H1 (cell line): ENCODE data around the gene PPP1R12C. TPM values are rescaled to one million over a fixed set of nuclear protein-coding genes. Genes with fewer than 3 reads are reported as not detected.

Experiments used
- CTCF ChIA-PET: fragments of 300-600 bp; sonication (Branson Sonifier 250); formaldehyde crosslinking; loops from one replicate; lab custom pipeline; 2021; ENCODE audit not compliant: partially characterized antibody; lab: Charles Lee
- POLR2A ChIA-PET: fragments of 300-600 bp; sonication (Branson Sonifier 250); formaldehyde crosslinking; loops from one replicate; lab custom pipeline; 2021; ENCODE audit warnings: inconsistent platforms; ENCODE audit not compliant: partially characterized antibody; lab: Charles Lee
- DNase-seq, 2 experiments: peaks; one replicate each; pipeline versions ENCODE4 v3.0.0 to v3.0.0-alpha.2; 2010 to 2022; ENCODE audit warnings: low spot score in 2 of 2, low read depth in 1 of 2, mixed read lengths in 1 of 2
- FAIRE-seq: peaks from 2 replicates; lab custom pipeline; 2011; peaks lifted over from hg19 to GRCh38; lab: Jason Lieb, UNC
- H2AFZ ChIP-seq: 2 replicates; pipeline ENCODE4 v1.8.1; 2012; ENCODE audit warnings: low read length, inconsistent platforms
- H2AK5ac ChIP-seq: 2 replicates; pipeline ENCODE4 v1.6.1; 2013; ENCODE audit warnings: low read depth, low read length
- H2BK120ac ChIP-seq: replicated peaks from 2 replicates; pipeline ENCODE3; 2013; ENCODE audit warnings: low read depth, low read length, inconsistent platforms
- H2BK12ac ChIP-seq: 2 replicates; pipeline ENCODE4 v1.6.1; 2013; ENCODE audit warnings: low read depth, low read length
- H2BK15ac ChIP-seq: 2 replicates; pipeline ENCODE4 v1.6.1; 2013; ENCODE audit warnings: low read length
- H2BK20ac ChIP-seq: 2 replicates; pipeline ENCODE4 v1.6.1; 2013; ENCODE audit warnings: low read length
- H2BK5ac ChIP-seq: 2 replicates; pipeline ENCODE4 v1.6.1; 2013; ENCODE audit warnings: low read depth, low read length
- H3K14ac ChIP-seq: 2 replicates; pipeline ENCODE4 v1.6.1; 2013; ENCODE audit warnings: inconsistent platforms; ENCODE audit not compliant: insufficient read length
- H3K18ac ChIP-seq: 2 replicates; pipeline ENCODE4 v1.6.1; 2013; ENCODE audit warnings: low read length; ENCODE audit errors: extremely low read depth
- H3K23ac ChIP-seq: 2 replicates; pipeline ENCODE4 v1.6.1; 2013; ENCODE audit warnings: inconsistent platforms; ENCODE audit not compliant: insufficient read length
- H3K23me2 ChIP-seq: 2 replicates; pipeline ENCODE4 v1.6.1; 2013; ENCODE audit warnings: low read depth, low read length
- H3K27ac ChIP-seq: 2 replicates; pipeline ENCODE4 v1.6.1; 2011; ENCODE audit warnings: low read depth, low read length, inconsistent platforms
- H3K27me3 ChIP-seq, 4 experiments: replicated peaks in 1 of 4; 1 replicate in 1 of 4; 2 replicates in 3 of 4; pipeline versions ENCODE4 v1.6.1 to v1.8.1; 2011 to 2013; ENCODE audit warnings: low read length in 3 of 4, mild to moderate bottlenecking in 3 of 4, inconsistent platforms in 2 of 4, mixed read lengths in 2 of 4, moderate library complexity in 1 of 4; ENCODE audit not compliant: control insufficient read depth in 3 of 4, insufficient read depth in 3 of 4; ENCODE audit errors: extremely low read depth in 1 of 4
- H3K36me3 ChIP-seq, 4 experiments: 2 replicates each; pipeline versions ENCODE4 v1.6.1 to v1.8.1; 2011 to 2013; ENCODE audit warnings: mild to moderate bottlenecking in 4 of 4, low read length in 3 of 4, moderate library complexity in 2 of 4, control low read depth in 1 of 4, inconsistent platforms in 1 of 4; ENCODE audit not compliant: insufficient read depth in 4 of 4, control insufficient read depth in 2 of 4
- H3K4ac ChIP-seq: replicated peaks from 2 replicates; pipeline ENCODE3; 2013; ENCODE audit warnings: low read length, low read depth, mixed read lengths, inconsistent platforms; ENCODE audit not compliant: insufficient read length
- H3K4me1 ChIP-seq, 4 experiments: replicated peaks in 1 of 4; 1 replicate in 1 of 4; 2 replicates in 3 of 4; pipeline versions ENCODE4 v1.6.1 to v1.8.1; 2011 to 2013; ENCODE audit warnings: low read length in 3 of 4, inconsistent platforms in 2 of 4, mixed read lengths in 1 of 4; ENCODE audit not compliant: insufficient read depth in 4 of 4, control insufficient read depth in 3 of 4
- H3K4me2 ChIP-seq, 2 experiments: 2 replicates each; pipeline versions ENCODE4 v1.6.1 to v1.8.1; 2011 to 2013; ENCODE audit warnings: low read depth in 2 of 2, low read length in 2 of 2, control low read depth in 1 of 2, inconsistent platforms in 1 of 2, mild to moderate bottlenecking in 1 of 2; ENCODE audit not compliant: insufficient read depth in 1 of 2
- H3K4me3 ChIP-seq, 4 experiments: fragments of 200-600, 300-600 bp in 1 of 4; sonication (generic), shearing (Covaris generic), sonication (Bioruptor Twin) in 1 of 4; 2 replicates each; pipeline versions ENCODE4 v1.5.1 to v1.8.1; 2011 to 2016; ENCODE audit warnings: low read length in 4 of 4, low read depth in 3 of 4, control low read depth in 2 of 4, inconsistent platforms in 2 of 4, mild to moderate bottlenecking in 2 of 4, mixed read lengths in 1 of 4, moderate library complexity in 1 of 4; ENCODE audit not compliant: insufficient read depth in 2 of 4; ENCODE audit errors: extremely low read depth in 1 of 4
- H3K56ac ChIP-seq: replicated peaks from 2 replicates; pipeline ENCODE3; 2013; ENCODE audit warnings: low read depth, mild to moderate bottlenecking, mixed read lengths, low read length, inconsistent platforms; ENCODE audit not compliant: insufficient read length
- H3K79me1 ChIP-seq: 2 replicates; pipeline ENCODE4 v1.6.1; 2013; ENCODE audit warnings: low read depth, low read length, control low read depth
- H3K79me2 ChIP-seq, 2 experiments: 2 replicates each; pipeline versions ENCODE4 v1.6.1 to v1.8.1; 2012 to 2013; ENCODE audit warnings: low read length in 2 of 2, mild to moderate bottlenecking in 2 of 2, inconsistent platforms in 1 of 2; ENCODE audit not compliant: insufficient read depth in 2 of 2, control insufficient read depth in 1 of 2
- H3K9ac ChIP-seq, 4 experiments: replicated peaks in 1 of 4; 1 replicate in 1 of 4; 2 replicates in 3 of 4; pipeline versions ENCODE4 v1.6.1 to v1.8.1; 2011 to 2013; ENCODE audit warnings: low read depth in 3 of 4, low read length in 3 of 4, control low read depth in 2 of 4, mild to moderate bottlenecking in 2 of 4, moderate library complexity in 2 of 4, inconsistent platforms in 1 of 4; ENCODE audit errors: extremely low read depth in 1 of 4
- H3K9me3 ChIP-seq, 2 experiments: 2 replicates each; pipeline versions ENCODE4 v1.6.1 to v1.8.1; 2012 to 2013; ENCODE audit warnings: mild to moderate bottlenecking in 2 of 2, moderate library complexity in 2 of 2, control low read depth in 1 of 2, inconsistent platforms in 1 of 2, low read depth in 1 of 2, low read length in 1 of 2, mixed read lengths in 1 of 2; ENCODE audit not compliant: insufficient read depth in 2 of 2
- H4K20me1 ChIP-seq, 2 experiments: replicated peaks in 1 of 2; 2 replicates each; pipeline versions ENCODE3 to v1.8.1; 2011 to 2013; ENCODE audit warnings: inconsistent platforms in 2 of 2, low read length in 2 of 2, mild to moderate bottlenecking in 1 of 2; ENCODE audit not compliant: insufficient read depth in 2 of 2, control insufficient read depth in 1 of 2
- H4K5ac ChIP-seq: 2 replicates; pipeline ENCODE4 v1.6.1; 2013; ENCODE audit warnings: low read length, low read depth, mixed read lengths, inconsistent platforms; ENCODE audit not compliant: insufficient read length
- H4K8ac ChIP-seq: 2 replicates; pipeline ENCODE4 v1.8.0; 2013; ENCODE audit warnings: mild to moderate bottlenecking, moderate library complexity, low read length, inconsistent platforms; ENCODE audit not compliant: insufficient read depth; ENCODE audit errors: extremely low read depth
- H4K91ac ChIP-seq: replicated peaks from 2 replicates; pipeline ENCODE3; 2013; ENCODE audit warnings: low read length, mixed read lengths, inconsistent platforms; ENCODE audit not compliant: insufficient read length
- CTCF ChIP-seq, 3 experiments: IDR thresholded peaks; 1 replicate in 2 of 3; 2 replicates in 1 of 3; pipeline versions ENCODE4 v1.5.1 to v1.6.1; 2011; ENCODE audit warnings: low read length in 3 of 3, mild to moderate bottlenecking in 3 of 3, inconsistent platforms in 2 of 3, low read depth in 1 of 3, moderate library complexity in 1 of 3; ENCODE audit not compliant: insufficient read depth in 1 of 3; ENCODE audit errors: control extremely low read depth in 1 of 3
- SIN3A ChIP-seq, 2 experiments: IDR thresholded peaks in 1 of 2; conservative IDR thresholded peaks in 1 of 2; 2 replicates each; pipeline ENCODE4 v1.6.1; 2011 to 2012; ENCODE audit warnings: low read length in 2 of 2, improper control_type of control experiment in 1 of 2, low read depth in 1 of 2, mild to moderate bottlenecking in 1 of 2
- SIRT6 ChIP-seq: IDR thresholded peaks from one replicate; pipeline ENCODE4 v1.7.1; 2012; ENCODE audit warnings: low read length, inconsistent platforms
- SRF ChIP-seq: IDR thresholded peaks from 2 replicates; pipeline ENCODE4 v1.6.1; 2011; ENCODE audit warnings: mild to moderate bottlenecking, low read depth, low read length, moderate library complexity
- WGBS, 2 experiments: shearing (Covaris generic) in 1 of 2; methylation state at CpG; one replicate each; pipeline versions ENCODE4 v1.1.6 to v1.1.7; 2013 to 2015; ENCODE audit warnings: low lambda C conversion rate in 2 of 2, mixed read lengths in 2 of 2, inconsistent platforms in 1 of 2, low coverage in 1 of 2, missing lambda C conversion rate in 1 of 2; ENCODE audit not compliant: insufficient replicate concordance in 2 of 2, insufficient coverage in 1 of 2, insufficient read length in 1 of 2; ENCODE audit errors: extremely low coverage in 1 of 2, missing lambda C conversion rate in 1 of 2; 5-methylcytosine and 5-hydroxymethylcytosine counted together
- polyA plus RNA-seq, 7 experiments: library from polyadenylated mRNA; depleted of rRNA in 3 of 7; stranded (reverse) in 5 of 7; unstranded in 2 of 7; fragments of >200 nt in 5 of 7; fragments of 200-250 nt in 2 of 7; gene quantifications; 1 replicate in 5 of 7; 2 replicates in 1 of 7; 4 replicates in 1 of 7; pipeline versions ENCODE4 v1.2.1 to v1.2.3, GENCODE V29; 2011 to 2013; ENCODE audit warnings: missing spikeins in 2 of 7, mixed read lengths in 2 of 7
- total RNA-seq: library from RNA; stranded (reverse); fragmentation: NEBNext Ultra II Directional; extraction: Animal tissue kit (Norgen Biotek cat#: 25700); gene quantifications from 2 replicates; pipeline ENCODE4 v1.2.1, GENCODE V29; 2021

Gene PPP1R12C
- total and polyA plus RNA-seq, 2 of the 8 experiments (the other 6 are each of a cell fraction or from before 2014, with no cell fraction given) = 31.7 to 71.5 TPM

- H3K79me2 ChIP-seq = peaks cover 0 to 33% of the 10 kb centered on the region in 2 experiments; a peak in 2 of 4 replicates
- CTCF ChIA-PET = interaction anchor here (0.9 to 3.7 kb wide), 4 partner anchors 20 to 24 kb away, joined by 3 to 15 read pairs (median 4); no protein-coding TSS in a partner anchor
- H3K9ac ChIP-seq = peak overlapping the region in 1 of 4 experiments; percentile 34; a peak in 2 of 7 replicates
- H2BK5ac ChIP-seq = 0 out of 2 replicates have a peak overlapping the region, but pooled peaks have one; percentile 52
- H3K4me1 ChIP-seq = peaks cover 0 to 20% (median 14%) of the 10 kb centered on the region in 4 experiments; a peak in 5 of 7 replicates
- no peak overlapping the region for H3K4ac ChIP-seq
- H2BK12ac ChIP-seq = 0 out of 2 replicates have a peak overlapping the region, but pooled peaks have one; percentile 27
- H2BK120ac ChIP-seq = no peak overlapping the region
- H4K20me1 ChIP-seq = peaks cover 20 to 31% of the 10 kb centered on the region in 2 experiments
- H3K36me3 ChIP-seq = peaks cover 0 to 4% (median 0%) of the 10 kb centered on the region in 4 experiments; a peak in 1 of 8 replicates
- peak overlapping the region; percentile 84 for H4K8ac ChIP-seq
- FAIRE-seq = no peak
- no peaks in the 10 kb centered on the region for H3K27me3 ChIP-seq
- 0 out of 2 replicates have a peak overlapping the region, but pooled peaks have one; percentile 65 for H2AK5ac ChIP-seq
- TF ChIP-seq SIN3A (conservative IDR thresholded peaks at IDR 0.05 in 1 of 2, IDR thresholded peaks at IDR 0.05 in 1 of 2; ENCODE audit: low read depth in 1 of 2, low read length in 2 of 2) (no peak), SIRT6 (no peak), SRF (no peak), CTCF (IDR thresholded peaks at IDR 0.05; ENCODE audit: control extremely low read depth in 1 of 3, insufficient read depth in 1 of 3, low read depth in 1 of 3, low read length in 3 of 3) (peak; percentile 15 to 47 (median 41); a peak in 2 of 4 replicates)
- TF ChIP-seq, all 59 proteins: peak for 1
- Histone ChIP-seq H3K4me3 (no peak overlapping the region), H3K27ac (peak overlapping the region; percentile 57), H3K18ac (no peak overlapping the region; the same call in none of the 2 replicates), H3K14ac (no peak overlapping the region), H2BK20ac (no peak overlapping the region), H3K23ac (no peak overlapping the region), H3K56ac (no peak overlapping the region), H3K4me2 (0 out of 4 replicates have a peak overlapping the region, but pooled peaks of 1 of the 2 experiments have one; percentile 1), H3K79me1 (peaks cover 35% of the 10 kb centered on the region), H3K23me2 (peaks cover 15% of the 10 kb centered on the region; the same call in 1 of the 2 replicates), H4K91ac (no peak overlapping the region), H2AFZ (no peak overlapping the region), H4K5ac (no peak overlapping the region), H3K9me3 (no peaks in the 10 kb centered on the region), H2BK15ac (no peak overlapping the region)
- whole genome bisulfite sequencing, 2 experiments = 90% methylated on average over 21 of the region's 23 CpGs; no CpG with 5 or more reads in 1 of the 2 experiments
- POLR2A ChIA-PET = interaction anchor here (0.6 to 6.4 kb wide), 4 partner anchors 8 to 25 kb away, joined by 3 to 72 read pairs (median 4); no protein-coding TSS in a partner anchor
- DNase-seq = no peak
Measured at GRCh38 chr19:55112777-55113569, 4.5 kb downstream of the PPP1R12C start.
